Fibroblast of mammary gland (primary cell): ENCODE measurements around the gene RBP4.
"Not testable (repeated sequence)": the region's sequence is repeated elsewhere in the genome, so short reads cannot be mapped to it uniquely, and the experiment has no call there.

Experiments
- DNase-seq: peaks from one replicate; pipeline ENCODE4 v3.0.0-alpha.2; 2010; ENCODE audit warnings: low read depth
- H3K4me3 ChIP-seq: 2 replicates; pipeline ENCODE4 v1.5.1; 2011; ENCODE audit warnings: low read depth, mild to moderate bottlenecking, low read length, moderate library complexity; ENCODE audit not compliant: control insufficient read depth
- TF ChIP-seq, protein P1 (sequence below): conservative IDR thresholded peaks from 2 replicates; pipeline ENCODE4 v1.5.1; 2011; ENCODE audit warnings: low read depth, low read length, inconsistent platforms; ENCODE audit not compliant: control insufficient read depth, insufficient read depth

The RBP4 gene

GRCh38 chr10:93548376-93549071 lies 52.5 kb downstream of the RBP4 start:
- no peak for DNase-seq
- TF ChIP-seq, protein P1, sequence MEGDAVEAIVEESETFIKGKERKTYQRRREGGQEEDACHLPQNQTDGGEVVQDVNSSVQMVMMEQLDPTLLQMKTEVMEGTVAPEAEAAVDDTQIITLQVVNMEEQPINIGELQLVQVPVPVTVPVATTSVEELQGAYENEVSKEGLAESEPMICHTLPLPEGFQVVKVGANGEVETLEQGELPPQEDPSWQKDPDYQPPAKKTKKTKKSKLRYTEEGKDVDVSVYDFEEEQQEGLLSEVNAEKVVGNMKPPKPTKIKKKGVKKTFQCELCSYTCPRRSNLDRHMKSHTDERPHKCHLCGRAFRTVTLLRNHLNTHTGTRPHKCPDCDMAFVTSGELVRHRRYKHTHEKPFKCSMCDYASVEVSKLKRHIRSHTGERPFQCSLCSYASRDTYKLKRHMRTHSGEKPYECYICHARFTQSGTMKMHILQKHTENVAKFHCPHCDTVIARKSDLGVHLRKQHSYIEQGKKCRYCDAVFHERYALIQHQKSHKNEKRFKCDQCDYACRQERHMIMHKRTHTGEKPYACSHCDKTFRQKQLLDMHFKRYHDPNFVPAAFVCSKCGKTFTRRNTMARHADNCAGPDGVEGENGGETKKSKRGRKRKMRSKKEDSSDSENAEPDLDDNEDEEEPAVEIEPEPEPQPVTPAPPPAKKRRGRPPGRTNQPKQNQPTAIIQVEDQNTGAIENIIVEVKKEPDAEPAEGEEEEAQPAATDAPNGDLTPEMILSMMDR: no peak
- H3K4me3 ChIP-seq: no peak overlapping the region

DNA sequence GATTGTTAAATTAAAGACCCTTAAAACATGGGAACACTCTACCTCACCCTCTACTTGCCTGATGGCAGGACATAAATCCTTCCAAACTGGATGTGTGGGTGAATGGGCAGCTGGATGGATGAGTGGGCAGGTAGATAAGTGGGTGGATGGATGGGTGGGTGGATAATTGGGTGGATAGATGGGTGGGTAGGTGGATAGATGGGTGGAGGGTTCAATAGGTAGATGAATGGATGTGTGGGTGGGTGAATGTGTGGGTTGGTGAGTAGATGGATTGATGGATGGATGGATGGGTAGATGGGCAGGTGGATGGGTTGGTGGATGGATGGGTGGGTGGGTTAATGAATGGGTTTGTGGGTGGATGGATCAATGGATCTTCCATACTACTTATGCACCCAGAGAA lies 53.5 kb downstream of the RBP4 start:
- DNase-seq: no peak

DNA sequence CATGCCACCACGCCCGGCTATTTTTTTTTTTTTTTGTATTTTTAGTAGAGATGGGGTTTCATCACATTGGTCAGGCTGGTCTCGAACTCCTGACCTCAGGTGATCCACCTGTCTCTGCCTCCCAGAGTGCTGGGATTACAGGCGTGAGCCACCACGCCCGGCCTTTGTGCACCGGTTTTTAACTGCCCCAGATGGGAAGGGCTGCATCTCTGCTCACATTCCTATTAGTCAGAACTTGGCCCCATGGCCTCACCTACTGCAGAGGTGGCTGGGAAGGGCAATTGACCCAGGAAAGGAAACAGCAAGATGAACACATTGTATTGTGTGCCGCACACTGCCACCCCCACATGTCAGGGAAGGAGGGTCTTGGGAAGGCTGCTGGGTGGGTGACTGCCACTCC lies 54.0 kb downstream of the RBP4 start:
- not testable (repeated sequence) for DNase-seq, H3K4me3 ChIP-seq

More for the DNA sequence above, 53.5 kb downstream of the RBP4 start:
- TF ChIP-seq, protein P1: no peak
- H3K4me3 ChIP-seq: no peak overlapping the region

- TF ChIP-seq, protein P1: no peak
- peak overlapping the region; percentile 12 for H3K4me3 ChIP-seq
- peak; percentile 34 for DNase-seq
These were observed 58.7 kb downstream of the RBP4 start for GRCh38 chr10:93542358-93542791.
